ENCODE results near the gene MCAT.
"Not testable (repeated sequence)": the region's sequence is repeated elsewhere in the genome, so short reads cannot be mapped to it uniquely, and the experiment has no call there.

The MCAT gene

GRCh38 chr22:43116932-43117331 lies 26.3 kb downstream of the MCAT start:
- Histone ChIP-seq H3K9ac (ENCODE audit: low read depth, low read length) (no peak overlapping the region), H3K9me3 (ENCODE audit: control insufficient read depth, insufficient read depth, low read length) (no peaks in the 10 kb centered on the region), H3K4me3 (ENCODE audit: low read depth, low read length) (no peak overlapping the region), H3K4me1 (ENCODE audit: control insufficient read depth, insufficient read depth, low read length) (no peaks in the 10 kb centered on the region; the same call in 1 of the 2 replicates), H3K36me3 (ENCODE audit: control insufficient read depth, insufficient read depth, low read length) (no peaks in the 10 kb centered on the region), H3K27ac (ENCODE audit: low read depth, low read length) (no peak overlapping the region), H3K27me3 (ENCODE audit: control insufficient read depth, insufficient read depth, low read length) (peaks cover 14% of the 10 kb centered on the region)

GRCh38 chr22:43114958-43115357 lies 28.2 kb downstream of the MCAT start:
- H3K27me3 ChIP-seq (ENCODE audit: control insufficient read depth, insufficient read depth, low read length) = peaks cover 31% of the 10 kb centered on the region
- H3K4me1 ChIP-seq (ENCODE audit: control insufficient read depth, insufficient read depth, low read length) = peaks cover 8% of the 10 kb centered on the region
- H3K36me3 ChIP-seq (ENCODE audit: control insufficient read depth, insufficient read depth, low read length) = no peaks in the 10 kb centered on the region
- no peak overlapping the region for H3K27ac ChIP-seq (ENCODE audit: low read depth, low read length)
- H3K9ac ChIP-seq (ENCODE audit: low read depth, low read length) = no peak overlapping the region
- H3K9me3 ChIP-seq (ENCODE audit: control insufficient read depth, insufficient read depth, low read length) = no peaks in the 10 kb centered on the region
- H3K4me3 ChIP-seq (ENCODE audit: low read depth, low read length) = no peak overlapping the region

- H3K9me3 ChIP-seq (ENCODE audit: control insufficient read depth, insufficient read depth, low read length) = no peaks in the 10 kb centered on the region
- peaks cover 8% of the 10 kb centered on the region for H3K4me1 ChIP-seq (ENCODE audit: control insufficient read depth, insufficient read depth, low read length)
- no peak overlapping the region for H3K27ac ChIP-seq (ENCODE audit: low read depth, low read length)
- H3K4me3 ChIP-seq (ENCODE audit: low read depth, low read length) = no peak overlapping the region
- H3K36me3 ChIP-seq (ENCODE audit: control insufficient read depth, insufficient read depth, low read length) = no peaks in the 10 kb centered on the region
- peaks cover 41% of the 10 kb centered on the region for H3K27me3 ChIP-seq (ENCODE audit: control insufficient read depth, insufficient read depth, low read length)
- H3K9ac ChIP-seq (ENCODE audit: low read depth, low read length) = no peak overlapping the region
Observed at GRCh38 chr22:43113526-43114251, 29.5 kb downstream of the MCAT start.

- H3K9ac ChIP-seq (ENCODE audit: low read depth, low read length) = peak overlapping the region; percentile 42; the same call in 1 of the 2 replicates
- no peaks in the 10 kb centered on the region for H3K36me3 ChIP-seq (ENCODE audit: control insufficient read depth, insufficient read depth, low read length)
- no peak overlapping the region for H3K27ac ChIP-seq (ENCODE audit: low read depth, low read length)
- peak overlapping the region; percentile 69 for H3K4me3 ChIP-seq (ENCODE audit: low read depth, low read length)
- peaks cover 8% of the 10 kb centered on the region for H3K4me1 ChIP-seq (ENCODE audit: control insufficient read depth, insufficient read depth, low read length)
- no peaks in the 10 kb centered on the region for H3K9me3 ChIP-seq (ENCODE audit: control insufficient read depth, insufficient read depth, low read length)
- peaks cover 41% of the 10 kb centered on the region for H3K27me3 ChIP-seq (ENCODE audit: control insufficient read depth, insufficient read depth, low read length)
Observed at GRCh38 chr22:43110927-43111623, 32.1 kb downstream of the MCAT start.

GRCh38 chr22:43110444-43110926 lies 32.7 kb downstream of the MCAT start, which contains the start of gene BIK:
BIK (plus strand) TSS chr22:43110750; CDS start chr22:43124023, 13,273 bp downstream.
- Histone ChIP-seq H3K27me3 (ENCODE audit: control insufficient read depth, insufficient read depth, low read length) (peaks cover 41% of the 10 kb centered on the region), H3K9ac (ENCODE audit: low read depth, low read length) (peak within 1 kb of the TSS; percentile 42; the same call in 1 of the 2 replicates), H3K4me1 (ENCODE audit: control insufficient read depth, insufficient read depth, low read length) (peaks cover 8% of the 10 kb centered on the region), H3K4me3 (ENCODE audit: low read depth, low read length) (peak within 1 kb of the TSS; percentile 69), H3K9me3 (ENCODE audit: control insufficient read depth, insufficient read depth, low read length) (no peaks in the 10 kb centered on the region), H3K27ac (ENCODE audit: low read depth, low read length) (peak within 1 kb of the TSS; percentile 43), H3K36me3 (ENCODE audit: control insufficient read depth, insufficient read depth, low read length) (no peaks in the 10 kb centered on the region)

GRCh38 chr22:43109921-43110443 lies 33.2 kb downstream of the MCAT start:
- H3K9me3 ChIP-seq (ENCODE audit: control insufficient read depth, insufficient read depth, low read length) = no peaks in the 10 kb centered on the region

GRCh38 chr22:43109511-43109910 lies 33.7 kb downstream of the MCAT start:
- H3K27me3 ChIP-seq (ENCODE audit: control insufficient read depth, insufficient read depth, low read length) = peaks cover 41% of the 10 kb centered on the region
- H3K36me3 ChIP-seq (ENCODE audit: control insufficient read depth, insufficient read depth, low read length) = no peaks in the 10 kb centered on the region
- peak overlapping the region; percentile 29; the same call in 1 of the 2 replicates for H3K4me3 ChIP-seq (ENCODE audit: low read depth, low read length)
- H3K4me1 ChIP-seq (ENCODE audit: control insufficient read depth, insufficient read depth, low read length) = peaks cover 8% of the 10 kb centered on the region
- no peaks in the 10 kb centered on the region for H3K9me3 ChIP-seq (ENCODE audit: control insufficient read depth, insufficient read depth, low read length)
- no peak overlapping the region for H3K9ac ChIP-seq (ENCODE audit: low read depth, low read length)
- no peak overlapping the region for H3K27ac ChIP-seq (ENCODE audit: low read depth, low read length)

More at GRCh38 chr22:43109921-43110443, 33.2 kb downstream of the MCAT start:
- Histone ChIP-seq H3K27me3 (ENCODE audit: control insufficient read depth, insufficient read depth, low read length) (peaks cover 41% of the 10 kb centered on the region), H3K36me3 (ENCODE audit: control insufficient read depth, insufficient read depth, low read length) (no peaks in the 10 kb centered on the region), H3K9ac (ENCODE audit: low read depth, low read length) (0 out of 2 replicates have a peak overlapping the region, but pooled peaks have one; percentile 15), H3K27ac (ENCODE audit: low read depth, low read length) (peak overlapping the region; percentile 43), H3K4me1 (ENCODE audit: control insufficient read depth, insufficient read depth, low read length) (peaks cover 8% of the 10 kb centered on the region), H3K4me3 (ENCODE audit: low read depth, low read length) (peak overlapping the region; percentile 69)

GRCh38 chr22:43106302-43106701 lies 36.9 kb downstream of the MCAT start:
- Histone ChIP-seq H3K4me1 (ENCODE audit: control insufficient read depth, insufficient read depth, low read length) (peaks cover 3% of the 10 kb centered on the region; the same call in 1 of the 2 replicates), H3K9me3 (ENCODE audit: control insufficient read depth, insufficient read depth, low read length) (no peaks in the 10 kb centered on the region), H3K9ac (ENCODE audit: low read depth, low read length) (no peak overlapping the region), H3K36me3 (ENCODE audit: control insufficient read depth, insufficient read depth, low read length) (no peaks in the 10 kb centered on the region), H3K4me3 (ENCODE audit: low read depth, low read length) (no peak overlapping the region), H3K27me3 (ENCODE audit: control insufficient read depth, insufficient read depth, low read length) (peaks cover 21% of the 10 kb centered on the region), H3K27ac (ENCODE audit: low read depth, low read length) (no peak overlapping the region)

- H3K9me3 ChIP-seq (ENCODE audit: control insufficient read depth, insufficient read depth, low read length); H3K9ac ChIP-seq (ENCODE audit: low read depth, low read length); H3K27ac ChIP-seq (ENCODE audit: low read depth, low read length); H3K4me3 ChIP-seq (ENCODE audit: low read depth, low read length); H3K36me3 ChIP-seq (ENCODE audit: control insufficient read depth, insufficient read depth, low read length); H3K27me3 ChIP-seq (ENCODE audit: control insufficient read depth, insufficient read depth, low read length); H3K4me1 ChIP-seq (ENCODE audit: control insufficient read depth, insufficient read depth, low read length): not testable (repeated sequence)
Observed at GRCh38 chr22:43104950-43105349, 38.2 kb downstream of the MCAT start.

GRCh38 chr22:43104056-43104625 lies 39.1 kb downstream of the MCAT start:
- H3K4me3 ChIP-seq (ENCODE audit: low read depth, low read length); H3K27ac ChIP-seq (ENCODE audit: low read depth, low read length); H3K9me3 ChIP-seq (ENCODE audit: control insufficient read depth, insufficient read depth, low read length); H3K27me3 ChIP-seq (ENCODE audit: control insufficient read depth, insufficient read depth, low read length); H3K9ac ChIP-seq (ENCODE audit: low read depth, low read length); H3K36me3 ChIP-seq (ENCODE audit: control insufficient read depth, insufficient read depth, low read length); H3K4me1 ChIP-seq (ENCODE audit: control insufficient read depth, insufficient read depth, low read length): not testable (repeated sequence)

Measured in HUES48 (cell line).